ENCODE results near the gene ACE2.

- TF ChIP-seq CTCF (IDR thresholded peaks at IDR 0.05; ENCODE audit: insufficient read depth, low read length, poor library complexity, severe bottlenecking) (no peak), EZH2phosphoT487 (conservative IDR thresholded peaks at IDR 0.05; ENCODE audit: low read length) (no peak)
These were observed 45.3 kb upstream of the ACE2 start for GRCh38 chrX:15646031-15646430.
